Bronchus fibroblast of lung (primary cell): ENCODE results near the gene ENDOV. TPM values are rescaled to one million over a fixed set of nuclear protein-coding genes. Genes with fewer than 3 reads are reported as not detected.

Source experiments
- total RNA-seq: library from RNA; depleted of rRNA; stranded (reverse); fragments of >200 nt; gene quantifications from 2 replicates; pipeline ENCODE4 v1.2.3, GENCODE V29; 2015

ENDOV gene
- total RNA-seq: 18.0 and 21.0 TPM in 2 replicates

DNA sequence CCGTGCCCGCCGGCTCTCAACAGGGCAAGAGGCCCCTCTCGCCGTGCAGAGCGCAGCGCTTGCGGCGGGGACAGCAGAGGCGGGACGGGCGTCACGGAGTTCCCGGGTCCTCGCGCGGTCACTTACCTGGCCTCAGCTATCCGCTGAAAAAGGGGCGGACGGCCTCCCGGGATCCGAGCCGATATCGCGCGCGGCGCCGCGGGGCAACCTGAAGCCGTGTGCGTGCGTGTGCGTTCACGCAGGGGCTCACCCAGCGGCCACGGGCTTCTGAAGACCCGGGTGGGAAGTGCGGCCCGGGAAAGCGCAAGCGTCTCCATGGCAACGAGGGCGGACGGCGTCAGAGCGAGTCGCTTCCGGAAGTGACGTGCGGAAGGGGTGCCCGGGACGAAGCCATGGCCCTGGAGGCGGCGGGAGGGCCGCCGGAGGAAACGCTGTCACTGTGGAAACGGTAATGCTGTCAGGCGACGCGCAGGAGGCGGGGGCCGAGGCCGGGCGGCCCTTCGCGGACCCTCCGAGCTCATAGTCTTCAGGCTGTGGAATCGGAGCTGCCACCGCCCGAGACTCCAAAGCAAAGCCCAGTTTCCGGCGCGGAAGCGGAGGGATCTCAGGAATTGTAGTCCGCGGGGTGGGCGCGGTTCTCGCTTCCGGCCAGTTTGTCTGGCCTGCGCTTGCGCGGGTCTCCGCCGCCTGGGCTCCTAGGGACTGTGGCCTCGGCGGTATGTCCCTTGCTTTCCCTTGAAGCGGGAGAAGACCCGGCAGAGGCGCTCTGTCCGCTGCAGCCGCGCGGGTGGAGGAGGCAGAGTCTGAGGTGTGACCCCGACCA is at the start of gene ENDOV:
TSS of gene ENDOV (plus strand) at position 365 of the 823 bp plus-strand sequence. CDS start at position 393, 28 bp downstream.

DNA sequence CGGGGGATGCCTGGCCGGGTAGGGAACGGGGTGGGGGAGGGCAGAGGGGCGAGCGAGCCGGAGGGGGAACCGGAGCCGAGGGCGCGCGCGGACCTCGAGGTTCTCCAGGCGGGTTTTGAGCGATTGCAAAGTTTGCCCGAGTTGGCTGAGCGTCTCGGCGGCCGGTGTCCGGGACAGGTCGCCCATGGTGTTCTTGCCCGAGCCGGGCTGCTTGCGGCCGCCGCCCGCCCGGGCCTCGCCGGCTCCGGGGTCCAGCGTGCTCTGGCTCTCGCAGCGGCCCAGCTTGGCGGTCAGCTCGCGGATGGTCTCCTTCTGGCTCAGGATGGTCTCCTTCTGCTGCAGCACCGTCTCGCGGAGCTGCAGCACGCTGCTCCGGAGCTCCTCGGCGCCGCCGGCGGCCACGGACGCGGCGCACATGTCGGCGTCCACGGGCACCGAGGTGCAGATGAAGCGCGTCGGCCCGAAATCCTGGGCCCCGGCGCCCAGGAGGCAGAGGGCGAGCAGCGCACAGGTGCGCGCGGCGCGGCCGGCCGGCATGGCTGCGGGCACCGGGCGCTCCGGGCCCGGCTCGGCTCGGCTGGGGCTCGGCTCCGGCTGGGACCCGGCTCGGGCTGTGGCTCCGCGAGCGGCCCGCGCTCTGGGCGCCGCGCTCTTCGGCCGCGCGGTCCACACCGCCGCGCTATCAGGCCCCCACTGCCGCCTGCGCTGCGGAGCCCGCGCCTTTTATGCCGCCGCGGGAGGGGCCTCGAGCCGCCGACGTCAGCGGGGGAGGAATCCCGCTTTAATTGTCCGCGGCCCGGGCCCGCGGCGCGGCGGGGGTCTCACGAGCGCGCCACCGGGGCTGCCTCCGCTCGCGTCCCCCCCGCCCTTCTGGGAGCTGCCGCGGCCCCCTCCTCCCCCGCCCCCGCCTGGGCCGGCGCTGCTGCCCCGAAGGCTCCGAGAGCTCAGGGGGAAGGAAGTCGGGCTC is 61.2 kb downstream of the ENDOV start, which contains the start of gene NPTX1:
TSS of gene NPTX1 (minus strand) at position 698 of the 967 bp plus-strand sequence. CDS start at position 537, 161 bp downstream.

Other genes with a start within 250 kb of the ENDOV start
- under 0.01 TPM in 1 of 2 replicates, not detected in the other for gene CARD14, start 245.1 kb upstream of the ENDOV start, total RNA-seq
- 14.4 and 15.6 TPM in 2 replicates for gene SGSH, start 194.8 kb upstream of the ENDOV start, total RNA-seq
- 5.1 and 7.4 TPM in 2 replicates for gene SLC26A11, start 194.7 kb upstream of the ENDOV start, total RNA-seq
- gene RNF213, start 154.3 kb upstream of the ENDOV start, total RNA-seq: 26.2 and 27.6 TPM in 2 replicates
- gene NPTX1, start 61.4 kb downstream of the ENDOV start, total RNA-seq: 1.6 and 2.2 TPM in 2 replicates
- 21.1 and 21.7 TPM in 2 replicates for gene RPTOR, start 129.7 kb downstream of the ENDOV start, total RNA-seq